HCT116 (cell line): ENCODE measurements around the gene DEFB123. TPM values are rescaled to one million over a fixed set of nuclear protein-coding genes. Genes with fewer than 3 reads are reported as not detected.

Experiments
- ATAC-seq: fragments of 200-7000 bp; cut with Tn5 transposase; 2 replicates; pipeline ENCODE4 v1.9.1; 2020; ENCODE audit warnings: mild to moderate bottlenecking, moderate library complexity
- BruUV-seq: library from RNA; stranded (reverse); fragments of 400-500 nt; replicated peaks from 2 replicates; lab custom pipeline; 2021; lab: Mats Ljungman, UMichigan
- CTCF ChIA-PET: fragments of 300-600 bp; sonication (Branson Sonifier 250); formaldehyde crosslinking; loops from one replicate; lab custom pipeline; 2021; ENCODE audit warnings: antibody characterized with exemption; lab: Charles Lee
- POLR2A ChIA-PET: fragments of 300-600, 350-600 bp; sonication (Branson Sonifier 250); formaldehyde crosslinking; loops from one replicate; lab custom pipeline; 2021; ENCODE audit warnings: antibody characterized with exemption; lab: Charles Lee
- RAD21 ChIA-PET, 2 experiments: fragments of 300-600 bp; sonication (Branson Sonifier 250); formaldehyde crosslinking; loops; one replicate each; lab custom pipeline; 2023; ENCODE audit warnings: low total read pairs in 2 of 2; ENCODE audit not compliant: uncharacterized antibody in 2 of 2, unreplicated experiment in 2 of 2, low non-redundant PET in 1 of 2; lab: Charles Lee
- DNase-seq: peaks from one replicate; pipeline ENCODE4 v3.0.0-alpha.2; 2010; ENCODE audit warnings: low read depth, low spot score
- H2AFZ ChIP-seq: fragments of 200-600 bp; shearing (Covaris generic), sonication (generic); 2 replicates; pipeline ENCODE4 v1.6.1; 2017; ENCODE audit warnings: low read depth, mixed run types, mixed read lengths, antibody characterized with exemption, low read length; ENCODE audit not compliant: poor library complexity, severe bottlenecking
- H3K27ac ChIP-seq: 2 replicates; pipeline ENCODE4 v1.5.1; 2012; ENCODE audit warnings: low read depth, low read length
- H3K27me3 ChIP-seq: fragments of 200-600 bp; sonication (generic); 2 replicates; pipeline ENCODE4 v1.6.1; 2016; ENCODE audit warnings: mixed run types, low read length, mixed read lengths; ENCODE audit not compliant: insufficient read depth
- H3K36me3 ChIP-seq, 2 experiments: fragments of 200-500 bp in 1 of 2; fragments of 200-600 bp in 1 of 2; sonication (Bioruptor generic) in 1 of 2; sonication (generic) in 1 of 2; 2 replicates each; pipeline versions ENCODE4 v1.5.1 to v1.6.1; 2014 to 2016; ENCODE audit warnings: low read length in 2 of 2, inconsistent platforms in 1 of 2, mixed read lengths in 1 of 2, mixed run types in 1 of 2; ENCODE audit not compliant: insufficient read depth in 2 of 2, control insufficient read depth in 1 of 2
- H3K4me1 ChIP-seq, 2 experiments: fragments of 200-600 bp in 1 of 2; sonication (generic) in 1 of 2; 2 replicates each; pipeline versions ENCODE4 v1.5.1 to v1.6.1; 2012 to 2017; ENCODE audit warnings: low read length in 2 of 2, inconsistent platforms in 1 of 2, mild to moderate bottlenecking in 1 of 2, mixed read lengths in 1 of 2, mixed run types in 1 of 2, moderate library complexity in 1 of 2; ENCODE audit not compliant: insufficient read depth in 2 of 2, control insufficient read depth in 1 of 2
- H3K4me2 ChIP-seq: fragments of 200-600 bp; sonication (generic); 2 replicates; pipeline ENCODE4 v1.6.1; 2017; ENCODE audit warnings: mixed run types, low read length, mixed read lengths
- H3K4me3 ChIP-seq, 2 experiments: fragments of 200-600 bp in 1 of 2; sonication (generic) in 1 of 2; replicated peaks in 1 of 2; 2 replicates each; pipeline ENCODE4 v1.5.1; 2011 to 2016; ENCODE audit warnings: low read length in 2 of 2, control low read depth in 1 of 2, low read depth in 1 of 2, mild to moderate bottlenecking in 1 of 2, mixed read lengths in 1 of 2, mixed run types in 1 of 2
- H3K79me2 ChIP-seq: fragments of 200-600 bp; sonication (generic); 2 replicates; pipeline ENCODE4 v1.6.1; 2017; ENCODE audit warnings: mild to moderate bottlenecking, mixed run types, low read length, moderate library complexity, mixed read lengths; ENCODE audit not compliant: insufficient read depth
- H3K9ac ChIP-seq: fragments of 200-600 bp; sonication (generic); 2 replicates; pipeline ENCODE4 v1.6.1; 2016; ENCODE audit warnings: low read length, mixed read lengths
- H3K9me2 ChIP-seq: fragments of 200-600 bp; sonication (generic), shearing (Covaris generic); 2 replicates; pipeline ENCODE4 v1.6.1; 2017; ENCODE audit warnings: mixed run types, mild to moderate bottlenecking, moderate library complexity; ENCODE audit not compliant: insufficient read depth
- H3K9me3 ChIP-seq, 2 experiments: fragments of 200-500 bp in 1 of 2; fragments of 200-600 bp in 1 of 2; sonication (Bioruptor generic) in 1 of 2; sonication (generic) in 1 of 2; 2 replicates each; pipeline ENCODE4 v1.6.1; 2014 to 2017; ENCODE audit warnings: low read length in 2 of 2, mixed read lengths in 2 of 2, inconsistent platforms in 1 of 2, low read depth in 1 of 2, mild to moderate bottlenecking in 1 of 2, mixed run types in 1 of 2, moderate library complexity in 1 of 2; ENCODE audit not compliant: control insufficient read depth in 1 of 2, insufficient read depth in 1 of 2
- H4K20me1 ChIP-seq: fragments of 200-600 bp; sonication (generic), shearing (Covaris generic); 2 replicates; pipeline ENCODE4 v1.6.1; 2017; ENCODE audit warnings: mixed run types, mild to moderate bottlenecking, moderate library complexity; ENCODE audit not compliant: insufficient read depth
- ATF3 ChIP-seq: IDR thresholded peaks from 2 replicates; pipeline ENCODE4 v1.6.1; 2012
- CBX3 ChIP-seq: IDR thresholded peaks from 2 replicates; pipeline ENCODE4 v1.6.1; 2012; ENCODE audit warnings: low read depth
- CEBPB ChIP-seq: IDR thresholded peaks from 2 replicates; pipeline ENCODE4 v1.6.1; 2012; ENCODE audit warnings: low read depth
- CTCF ChIP-seq, 3 experiments: fragments of 200-600 bp in 1 of 3; sonication (generic) in 1 of 3; IDR thresholded peaks in 2 of 3; conservative IDR thresholded peaks in 1 of 3; 2 replicates each; pipeline ENCODE4 v1.5.1; 2012 to 2017; ENCODE audit warnings: low read depth in 2 of 3, low read length in 2 of 3, antibody characterized with exemption in 1 of 3, borderline replicate concordance in 1 of 3, control low read depth in 1 of 3, mild to moderate bottlenecking in 1 of 3, mixed read lengths in 1 of 3, mixed run types in 1 of 3, moderate library complexity in 1 of 3; ENCODE audit not compliant: insufficient read depth in 1 of 3
- EGR1 ChIP-seq: IDR thresholded peaks from 2 replicates; pipeline ENCODE4 v1.6.1; 2012; ENCODE audit warnings: low read depth
- ELF1 ChIP-seq: IDR thresholded peaks from 2 replicates; pipeline ENCODE4 v1.6.1; 2012; ENCODE audit warnings: low read depth, borderline replicate concordance
- EZH2 ChIP-seq: fragments of 200-600 bp; sonication (generic); IDR thresholded peaks from 2 replicates; pipeline ENCODE4 v1.6.1; 2017; ENCODE audit warnings: antibody characterized with exemption, mixed run types
- EZH2phosphoT487 ChIP-seq: fragments of 200-600 bp; IDR thresholded peaks from 2 replicates; pipeline ENCODE4 v1.6.1; 2018; ENCODE audit warnings: antibody characterized with exemption, borderline replicate concordance
- FOSL1 ChIP-seq: IDR thresholded peaks from 2 replicates; pipeline ENCODE4 v1.6.1; 2012; ENCODE audit warnings: low read depth
- JUND ChIP-seq: IDR thresholded peaks from 2 replicates; pipeline ENCODE4 v1.6.1; 2012
- POLR2A ChIP-seq: IDR thresholded peaks from 2 replicates; pipeline ENCODE4 v1.7.0; 2011; ENCODE audit warnings: borderline replicate concordance; ENCODE audit not compliant: insufficient read depth, insufficient read length; ENCODE audit errors: extremely low read depth
- RAD21 ChIP-seq: IDR thresholded peaks from 2 replicates; pipeline ENCODE4 v1.6.1; 2012; ENCODE audit warnings: low read depth, mild to moderate bottlenecking
- REST ChIP-seq: IDR thresholded peaks from 2 replicates; pipeline ENCODE4 v1.6.1; 2012; ENCODE audit warnings: low read depth
- SIN3A ChIP-seq: IDR thresholded peaks from 2 replicates; pipeline ENCODE4 v1.6.1; 2012; ENCODE audit warnings: low read depth
- SP1 ChIP-seq: IDR thresholded peaks from 2 replicates; pipeline ENCODE4 v1.6.1; 2012; ENCODE audit warnings: low read depth
- SRF ChIP-seq: IDR thresholded peaks from 2 replicates; pipeline ENCODE4 v1.6.1; 2012; ENCODE audit warnings: low read depth
- YY1 ChIP-seq: IDR thresholded peaks from 2 replicates; pipeline ENCODE4 v1.6.1; 2011; ENCODE audit warnings: low read length, low read depth, moderate library complexity, mild to moderate bottlenecking; ENCODE audit not compliant: insufficient replicate concordance; ENCODE audit errors: extremely low read depth
- ZBTB33 ChIP-seq: IDR thresholded peaks from 2 replicates; pipeline ENCODE4 v1.6.1; 2011; ENCODE audit warnings: mild to moderate bottlenecking, low read length, moderate library complexity; ENCODE audit not compliant: insufficient replicate concordance; ENCODE audit errors: extremely low read depth
- ZFX ChIP-seq: fragments of 450-650 bp; IDR thresholded peaks from 2 replicates; pipeline ENCODE4 v1.6.1; 2017
- ZNF274 ChIP-seq: fragments of 200-500 bp; sonication (Bioruptor generic); IDR thresholded peaks from 2 replicates; pipeline ENCODE4 v1.6.1; 2014; ENCODE audit warnings: mild to moderate bottlenecking, low read depth, low read length, inconsistent platforms
- intact Hi-C: fragments of 100-400 bp; cut with micrococcal nuclease; formaldehyde crosslinking; loops from 2 replicates; pipeline ENCODE4 v1.10.0; 2022
- total RNA-seq: library from RNA; stranded (reverse); gene quantifications from one replicate; pipeline ENCODE4 v1.2.1, GENCODE V29; 2021; ENCODE audit not compliant: unreplicated experiment

Gene DEFB123
- total RNA-seq, 1 experiment from 2014 or later = not detected

GRCh38 chr20:31415653-31416052 lies 24.8 kb upstream of the DEFB123 start:
- no peaks in the 10 kb centered on the region for H4K20me1 ChIP-seq
- POLR2A ChIA-PET = no interaction called here

More at GRCh38 chr20:31415653-31416052, 24.8 kb upstream of the DEFB123 start:
- no peak overlapping the region for H3K4me3 ChIP-seq
- no peak overlapping the region for H3K4me2 ChIP-seq
- H3K79me2 ChIP-seq = no peaks in the 10 kb centered on the region
- H3K36me3 ChIP-seq = no peaks in the 10 kb centered on the region
- H3K27me3 ChIP-seq = peaks cover 8% of the 10 kb centered on the region; the same call in 1 of the 2 replicates
- BruUV-seq = no TSS peak
- H3K9ac ChIP-seq = no peak overlapping the region
- ATAC-seq = no peak
- no peak overlapping the region for H2AFZ ChIP-seq
- H3K4me1 ChIP-seq = no peaks in the 10 kb centered on the region
- H3K27ac ChIP-seq = no peak overlapping the region
- TF ChIP-seq ELF1 (no peak), JUND (no peak), EZH2 (no peak), EGR1 (no peak), CTCF (IDR thresholded peaks at IDR 0.05 in 2 of 3, conservative IDR thresholded peaks at IDR 0.05 in 1 of 3; ENCODE audit: borderline replicate concordance in 1 of 3, insufficient read depth in 1 of 3, low read depth in 2 of 3, low read length in 2 of 3) (no peak), ZNF274 (no peak), ZFX (no peak), SP1 (no peak), RAD21 (no peak), ATF3 (no peak), CBX3 (no peak), ZBTB33 (no peak), SRF (no peak), EZH2phosphoT487 (no peak), FOSL1 (no peak), REST (no peak), POLR2A (no peak), YY1 (no peak), SIN3A (no peak), CEBPB (no peak)
- intact Hi-C loops = no loop called here
- ChIA-PET RAD21 (no interaction called here), CTCF (no interaction called here)
- H3K9me3 ChIP-seq = no peaks in the 10 kb centered on the region
- DNase-seq = no peak
- H3K9me2 ChIP-seq = no peaks in the 10 kb centered on the region
